ENCODE data around the gene SBK2. TPM values are rescaled to one million over a fixed set of nuclear protein-coding genes. Genes with fewer than 3 reads are reported as not detected.

Gene SBK2
- total RNA-seq, 4 donors from 2014 or later = not detected

DNA sequence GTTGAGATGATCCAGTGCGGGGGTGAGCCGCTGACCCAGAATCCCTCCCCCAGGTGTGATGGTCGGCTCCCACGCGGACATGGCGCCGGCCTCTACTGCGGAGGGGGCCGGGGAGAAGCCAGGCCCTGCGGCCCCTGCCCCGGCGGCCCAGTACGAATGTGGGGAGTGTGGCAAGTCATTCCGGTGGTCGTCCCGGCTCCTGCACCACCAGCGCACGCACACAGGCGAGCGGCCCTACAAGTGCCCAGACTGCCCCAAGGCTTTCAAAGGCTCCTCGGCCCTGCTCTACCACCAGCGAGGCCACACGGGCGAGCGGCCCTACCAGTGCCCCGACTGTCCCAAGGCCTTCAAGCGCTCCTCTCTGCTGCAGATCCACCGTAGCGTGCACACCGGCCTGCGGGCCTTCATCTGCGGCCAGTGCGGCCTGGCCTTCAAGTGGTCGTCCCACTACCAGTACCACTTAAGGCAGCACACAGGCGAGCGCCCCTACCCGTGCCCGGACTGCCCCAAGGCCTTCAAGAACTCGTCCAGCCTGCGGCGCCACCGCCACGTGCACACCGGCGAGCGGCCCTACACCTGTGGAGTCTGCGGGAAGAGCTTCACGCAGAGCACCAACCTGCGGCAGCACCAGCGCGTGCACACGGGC, 55.7 kb downstream of the SBK2 start:
- Histone ChIP-seq H3K36me3 (peaks cover 0 to 37% (median 21%) of the 10 kb centered on the region in 3 donors), H3K9me3 (no peaks in the 10 kb centered on the region), H3K27ac (no peak overlapping the region), H3K4me1 (peaks cover 28 to 44% (median 36%) of the 10 kb centered on the region in 3 donors), H3K4me3 (no peak overlapping the region), H3K27me3 (no peaks in the 10 kb centered on the region)
- TF ChIP-seq, protein P1, sequence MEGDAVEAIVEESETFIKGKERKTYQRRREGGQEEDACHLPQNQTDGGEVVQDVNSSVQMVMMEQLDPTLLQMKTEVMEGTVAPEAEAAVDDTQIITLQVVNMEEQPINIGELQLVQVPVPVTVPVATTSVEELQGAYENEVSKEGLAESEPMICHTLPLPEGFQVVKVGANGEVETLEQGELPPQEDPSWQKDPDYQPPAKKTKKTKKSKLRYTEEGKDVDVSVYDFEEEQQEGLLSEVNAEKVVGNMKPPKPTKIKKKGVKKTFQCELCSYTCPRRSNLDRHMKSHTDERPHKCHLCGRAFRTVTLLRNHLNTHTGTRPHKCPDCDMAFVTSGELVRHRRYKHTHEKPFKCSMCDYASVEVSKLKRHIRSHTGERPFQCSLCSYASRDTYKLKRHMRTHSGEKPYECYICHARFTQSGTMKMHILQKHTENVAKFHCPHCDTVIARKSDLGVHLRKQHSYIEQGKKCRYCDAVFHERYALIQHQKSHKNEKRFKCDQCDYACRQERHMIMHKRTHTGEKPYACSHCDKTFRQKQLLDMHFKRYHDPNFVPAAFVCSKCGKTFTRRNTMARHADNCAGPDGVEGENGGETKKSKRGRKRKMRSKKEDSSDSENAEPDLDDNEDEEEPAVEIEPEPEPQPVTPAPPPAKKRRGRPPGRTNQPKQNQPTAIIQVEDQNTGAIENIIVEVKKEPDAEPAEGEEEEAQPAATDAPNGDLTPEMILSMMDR (IDR thresholded peaks at IDR 0.05) = no peak
- TF ChIP-seq POLR2A (IDR thresholded peaks at IDR 0.05) = no peak
- DNase-seq = no peak
- WGBS, 2 donors = 90 to 93% methylated on average over 14 to 26 of the region's 52 CpGs
- intact Hi-C loops (cut with DNase I) = no loop called here

DNA sequence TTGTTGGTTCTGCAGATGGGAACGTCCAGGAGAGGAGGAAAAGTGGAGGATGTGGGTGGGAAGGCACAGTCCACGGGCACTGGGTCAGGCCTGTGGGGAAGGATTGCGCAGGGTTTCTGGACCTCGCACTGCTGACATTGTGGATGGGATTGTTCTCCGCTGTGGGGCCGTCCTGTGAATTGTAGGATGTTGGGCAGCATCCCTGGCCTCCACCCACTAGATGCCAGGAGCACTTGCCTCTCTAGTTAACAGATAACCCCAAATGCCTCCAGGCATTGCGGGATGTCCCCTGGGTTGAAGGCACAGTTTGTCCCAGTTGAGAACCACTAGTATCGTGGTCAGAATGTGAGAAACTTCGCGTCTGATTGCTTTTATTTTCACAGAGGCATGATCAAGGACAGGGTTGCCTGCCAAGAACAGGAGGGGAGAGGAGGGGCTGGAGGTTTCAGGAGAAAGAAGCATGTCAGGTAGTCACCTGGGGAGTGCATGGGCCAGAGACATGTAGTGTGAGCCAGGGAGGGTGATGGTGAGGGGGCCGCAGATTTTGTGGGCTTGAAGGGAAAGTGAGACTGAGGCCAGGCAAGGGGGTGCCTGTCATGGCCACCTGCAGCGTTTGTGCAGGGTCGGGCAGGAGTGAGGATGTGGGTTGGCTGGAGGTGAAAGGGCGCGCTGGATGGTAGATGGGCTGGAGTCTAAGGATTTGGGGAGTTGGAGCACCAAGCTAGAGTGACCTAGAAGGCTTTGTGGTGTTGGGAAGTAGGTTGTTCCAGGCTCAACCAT, 57.3 kb downstream of the SBK2 start:
- Histone ChIP-seq H3K36me3 (peaks cover 0 to 37% (median 21%) of the 10 kb centered on the region in 3 donors), H3K4me1 (peaks cover 27 to 43% (median 28%) of the 10 kb centered on the region in 3 donors), H3K4me3 (no peak overlapping the region), H3K9me3 (no peaks in the 10 kb centered on the region), H3K27ac (no peak overlapping the region), H3K27me3 (no peaks in the 10 kb centered on the region)
- DNase-seq = no peak
- WGBS, 2 donors = 67% methylated on average over 14 of the region's 15 CpGs
- TF ChIP-seq POLR2A (IDR thresholded peaks at IDR 0.05) = no peak
- TF ChIP-seq, protein P1 (IDR thresholded peaks at IDR 0.05) = no peak
- intact Hi-C loops (cut with DNase I) = no loop called here

DNA sequence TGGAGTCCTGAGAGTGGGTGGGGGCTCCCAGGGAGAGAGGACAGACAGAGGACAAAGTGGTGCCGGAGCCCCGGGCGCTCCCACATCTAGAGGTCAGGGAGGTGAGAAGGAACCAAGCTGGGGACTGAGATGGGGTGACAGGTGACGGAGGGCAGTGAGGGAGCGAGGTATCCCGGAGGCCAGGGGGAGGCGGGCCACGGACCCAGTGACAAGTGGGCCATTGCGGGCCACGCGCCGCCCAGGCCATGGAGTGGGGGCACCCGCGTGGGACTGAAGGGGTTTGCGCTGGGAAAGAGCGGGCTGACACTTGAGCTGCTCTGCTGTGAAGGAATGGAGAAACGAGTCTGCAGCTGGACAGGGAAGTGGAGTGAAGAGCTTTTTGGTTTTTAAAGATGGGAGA, 57.9 kb downstream of the SBK2 start:
- H3K9me3 ChIP-seq = no peaks in the 10 kb centered on the region
- H3K36me3 ChIP-seq = peaks cover 0 to 34% (median 21%) of the 10 kb centered on the region in 3 donors
- TF ChIP-seq POLR2A (IDR thresholded peaks at IDR 0.05) = no peak
- TF ChIP-seq, protein P1 (IDR thresholded peaks at IDR 0.05) = no peak
- 84 to 88% methylated on average over 12 to 17 of the region's 17 CpGs for WGBS, 2 donors
- no peaks in the 10 kb centered on the region for H3K27me3 ChIP-seq
- intact Hi-C loops (cut with DNase I) = no loop called here
- peaks cover 21 to 43% (median 23%) of the 10 kb centered on the region in 3 donors for H3K4me1 ChIP-seq
- no peak for DNase-seq
- H3K4me3 ChIP-seq = no peak overlapping the region
- no peak overlapping the region for H3K27ac ChIP-seq

Other genes starting within 250 kb of the SBK2 start
- gene TMEM150B, start 211.8 kb downstream of the SBK2 start, total RNA-seq = 1 to 10 TPM in 1 of 4 donors, not detected in 3; 1.7 TPM
- 1 to 10 TPM; 5.3 to 9.9 (median 8.2) TPM for gene KMT5C, start 197.3 kb downstream of the SBK2 start, total RNA-seq
- 1 to 10 TPM in 1 of 4 donors, under 1 TPM in 2, not detected in 1; 0.66 to 1.4 (median 0.95) TPM for gene COX6B2, start 182.4 kb downstream of the SBK2 start, total RNA-seq
- not detected for gene GARIN5B, start 173.9 kb downstream of the SBK2 start, total RNA-seq
- gene IL11, start 166.7 kb downstream of the SBK2 start, total RNA-seq = not detected
- not detected for gene TMEM190, start 160.3 kb downstream of the SBK2 start, total RNA-seq
- 10 to 100 TPM; 11.9 to 41.8 (median 27.1) TPM for gene TMEM238, start 152.8 kb downstream of the SBK2 start, total RNA-seq
- 100 to 1,000 TPM; 395 to 866 (median 753) TPM for gene RPL28, start 151.2 kb downstream of the SBK2 start, total RNA-seq
- 10 to 100 TPM; 15.6 to 41.4 (median 31.2) TPM for gene UBE2S, start 129.3 kb downstream of the SBK2 start, total RNA-seq
- not detected for gene SHISA7, start 93.8 kb downstream of the SBK2 start, total RNA-seq
- gene ISOC2, start 75.5 kb downstream of the SBK2 start, total RNA-seq = 10 to 100 TPM; 60.5 to 98.1 (median 78.7) TPM
- gene C19orf85, start 72.4 kb downstream of the SBK2 start, total RNA-seq = not detected
- gene ZNF628, start 60.5 kb downstream of the SBK2 start, total RNA-seq = 10 to 100 TPM in 1 of 4 donors, 1 to 10 TPM in 3; 4.4 to 22.0 (median 6.8) TPM
- 1 to 10 TPM; 1.3 to 4.3 (median 2.9) TPM for gene NAT14, start 51.9 kb downstream of the SBK2 start, total RNA-seq
- gene SSC5D, start 48.7 kb downstream of the SBK2 start, total RNA-seq = 1 to 10 TPM in 1 of 4 donors, under 1 TPM in 3; 0.40 to 5.0 (median 0.68) TPM
- 1 to 10 TPM in 1 of 4 donors, under 1 TPM in 1, not detected in 2; 0.22 to 1.0 TPM for gene SBK3, start 8.4 kb upstream of the SBK2 start, total RNA-seq
- gene ZNF579, start 43.7 kb upstream of the SBK2 start, total RNA-seq = 1 to 10 TPM in 3 of 4 donors, under 1 TPM in 1; 0.75 to 3.0 (median 2.2) TPM
- 10 to 100 TPM in 1 of 4 donors, 1 to 10 TPM in 3; 5.8 to 12.7 (median 7.9) TPM for gene FIZ1, start 62.4 kb upstream of the SBK2 start, total RNA-seq
- gene ZNF524, start 63.2 kb upstream of the SBK2 start, total RNA-seq = 10 to 100 TPM; 17.7 to 25.9 (median 22.9) TPM
- 1 to 10 TPM; 2.7 to 5.3 (median 3.3) TPM for gene ZNF865, start 68.5 kb upstream of the SBK2 start, total RNA-seq
- 1 to 10 TPM; 2.9 to 6.9 (median 4.4) TPM for gene ZNF784, start 87.4 kb upstream of the SBK2 start, total RNA-seq
- 10 to 100 TPM in 3 of 4 donors, 1 to 10 TPM in 1; 8.8 to 19.1 (median 12.9) TPM for gene ZNF580, start 103.9 kb upstream of the SBK2 start, total RNA-seq
- 10 to 100 TPM; 11.8 to 20.2 (median 14.0) TPM for gene ZNF581, start 106.5 kb upstream of the SBK2 start, total RNA-seq
- gene CCDC106, start 111.1 kb upstream of the SBK2 start, total RNA-seq = 1 to 10 TPM; 2.4 to 7.2 (median 4.6) TPM
- gene U2AF2, start 117.9 kb upstream of the SBK2 start, total RNA-seq = 100 to 1,000 TPM in 2 of 4 donors, 10 to 100 TPM in 2; 85.0 to 112 (median 99.7) TPM
- gene EPN1, start 138.1 kb upstream of the SBK2 start, total RNA-seq = 100 to 1,000 TPM in 1 of 4 donors, 10 to 100 TPM in 3; 52.1 to 168 (median 77.4) TPM
- gene NLRP9, start 201.3 kb upstream of the SBK2 start, total RNA-seq = not detected
- not detected for gene RFPL4A, start 222.0 kb upstream of the SBK2 start, total RNA-seq
- gene RFPL4AL1, start 232.0 kb upstream of the SBK2 start, total RNA-seq = not detected

All from esophagus squamous epithelium (tissue), 5 donors.